Peyer's patch (tissue), 4 donors: ENCODE results near the gene MYOM3.

Experiments used
- CTCF ChIP-seq, 6 experiments: fragments of 450-650 bp in 4 of 6; fragments of 200-600 bp in 2 of 6; sonication (generic) in 1 of 6; IDR thresholded peaks; one replicate each; pipeline ENCODE4 v1.5.1; 2017 to 2019; ENCODE audit warnings: antibody characterized with exemption in 6 of 6, mild to moderate bottlenecking in 3 of 6, moderate library complexity in 1 of 6
- POLR2A ChIP-seq, 2 donors: fragments of 450-650 bp; IDR thresholded peaks; one replicate each; pipeline ENCODE4 v1.5.1; 2017; ENCODE audit warnings: antibody characterized with exemption in 2 of 2, mild to moderate bottlenecking in 2 of 2, moderate library complexity in 2 of 2

GRCh38 chr1:24159366-24159765 lies 47.4 kb upstream of the MYOM3 start:
- TF ChIP-seq CTCF (IDR thresholded peaks at IDR 0.05) (no peak), POLR2A (IDR thresholded peaks at IDR 0.05) (no peak)
